ENCODE data around the gene DDIAS.
"Not testable (repeated sequence)": the region's sequence is repeated elsewhere in the genome, so short reads cannot be mapped to it uniquely, and the experiment has no call there.

DNA sequence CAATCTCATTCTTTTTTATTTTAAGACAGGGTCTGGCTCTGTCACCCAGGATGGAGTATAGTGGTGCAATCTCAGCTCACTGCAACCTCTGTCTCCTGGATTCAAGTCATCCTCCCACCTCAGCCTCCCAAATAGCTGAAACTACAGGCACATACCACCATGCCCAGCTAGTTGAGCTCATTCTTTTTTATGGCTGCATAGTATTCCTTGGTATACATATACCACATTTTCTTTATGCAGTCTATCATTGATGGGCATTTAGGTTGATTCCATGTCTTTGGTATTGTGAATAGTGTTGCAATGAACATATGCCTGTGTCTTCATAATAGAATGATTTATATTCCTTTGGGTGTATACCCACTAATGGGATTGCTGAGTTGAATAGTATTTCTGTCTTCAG, 60.5 kb downstream of the DDIAS start:
- TF ChIP-seq, protein P1, sequence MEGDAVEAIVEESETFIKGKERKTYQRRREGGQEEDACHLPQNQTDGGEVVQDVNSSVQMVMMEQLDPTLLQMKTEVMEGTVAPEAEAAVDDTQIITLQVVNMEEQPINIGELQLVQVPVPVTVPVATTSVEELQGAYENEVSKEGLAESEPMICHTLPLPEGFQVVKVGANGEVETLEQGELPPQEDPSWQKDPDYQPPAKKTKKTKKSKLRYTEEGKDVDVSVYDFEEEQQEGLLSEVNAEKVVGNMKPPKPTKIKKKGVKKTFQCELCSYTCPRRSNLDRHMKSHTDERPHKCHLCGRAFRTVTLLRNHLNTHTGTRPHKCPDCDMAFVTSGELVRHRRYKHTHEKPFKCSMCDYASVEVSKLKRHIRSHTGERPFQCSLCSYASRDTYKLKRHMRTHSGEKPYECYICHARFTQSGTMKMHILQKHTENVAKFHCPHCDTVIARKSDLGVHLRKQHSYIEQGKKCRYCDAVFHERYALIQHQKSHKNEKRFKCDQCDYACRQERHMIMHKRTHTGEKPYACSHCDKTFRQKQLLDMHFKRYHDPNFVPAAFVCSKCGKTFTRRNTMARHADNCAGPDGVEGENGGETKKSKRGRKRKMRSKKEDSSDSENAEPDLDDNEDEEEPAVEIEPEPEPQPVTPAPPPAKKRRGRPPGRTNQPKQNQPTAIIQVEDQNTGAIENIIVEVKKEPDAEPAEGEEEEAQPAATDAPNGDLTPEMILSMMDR (IDR thresholded peaks at IDR 0.05): not testable (repeated sequence)
- not testable (repeated sequence) for TF ChIP-seq POLR2A, EP300 (IDR thresholded peaks at IDR 0.05)

All from sigmoid colon (tissue), 4 donors.